GM23338 (cell line): Measurements from ENCODE around the gene INPP4A. TPM values are rescaled to one million over a fixed set of nuclear protein-coding genes. Genes with fewer than 3 reads are reported as not detected.

ENCODE experiments used
- ATAC-seq: fragments of 200-7000 bp; cut with Tn5 transposase; 3 replicates; pipeline ENCODE4 v1.9.1; 2020
- DNase-seq: peaks from one replicate; pipeline ENCODE4 v3.0.0-alpha.2; 2015; ENCODE audit warnings: low spot score
- H2AFZ ChIP-seq: fragments of 200-600 bp; sonication (generic); 2 replicates; pipeline ENCODE4 v1.8.0; 2016; ENCODE audit warnings: antibody characterized with exemption, mild to moderate bottlenecking, moderate library complexity
- H3F3A ChIP-seq: fragments of 200-600 bp; sonication (generic); replicated peaks from 2 replicates; pipeline ENCODE4 v1.8.0; 2017; ENCODE audit warnings: antibody characterized with exemption, mixed run types, low read depth
- H3K27ac ChIP-seq: fragments of 200-600 bp; sonication (generic); 2 replicates; pipeline ENCODE4 v1.6.1; 2016; ENCODE audit warnings: low read depth
- H3K27me3 ChIP-seq: fragments of 200-600 bp; sonication (generic); 2 replicates; pipeline ENCODE4 v1.8.0; 2016; ENCODE audit warnings: mild to moderate bottlenecking, mixed run types, moderate library complexity; ENCODE audit not compliant: insufficient read depth
- H3K36me3 ChIP-seq: fragments of 200-600 bp; sonication (generic); 2 replicates; pipeline ENCODE4 v1.8.0; 2016; ENCODE audit warnings: mild to moderate bottlenecking; ENCODE audit not compliant: insufficient read depth
- H3K4me1 ChIP-seq: fragments of 200-600 bp; sonication (generic); 2 replicates; pipeline ENCODE4 v1.8.0; 2016; ENCODE audit warnings: mild to moderate bottlenecking, moderate library complexity; ENCODE audit not compliant: insufficient read depth
- H3K4me2 ChIP-seq: fragments of 200-600 bp; sonication (generic); 2 replicates; pipeline ENCODE4 v1.7.1; 2017; ENCODE audit warnings: mixed run types
- H3K4me3 ChIP-seq: fragments of 200-600 bp; sonication (generic); 2 replicates; pipeline ENCODE4 v1.6.1; 2016; ENCODE audit warnings: mixed run types
- H3K79me2 ChIP-seq: fragments of 200-600 bp; sonication (generic); replicated peaks from 2 replicates; pipeline ENCODE4 v1.8.0; 2017; ENCODE audit warnings: mild to moderate bottlenecking; ENCODE audit not compliant: insufficient read depth
- H3K9me2 ChIP-seq: fragments of 200-600 bp; sonication (generic); 2 replicates; pipeline ENCODE4 v1.8.0; 2017; ENCODE audit not compliant: insufficient read depth
- H4K20me1 ChIP-seq: fragments of 200-600 bp; sonication (generic); replicated peaks from 2 replicates; pipeline ENCODE4 v1.8.0; 2017; ENCODE audit warnings: mild to moderate bottlenecking; ENCODE audit not compliant: insufficient read depth
- H3K27ac Mint-ChIP-seq: 2 replicates; pipeline ENCODE4 v1.8.0; 2020; ENCODE audit warnings: inconsistent platforms, mild to moderate bottlenecking, moderate library complexity, mixed read lengths
- H3K27me3 Mint-ChIP-seq: 3 replicates; pipeline ENCODE4 v1.8.0; 2022; ENCODE audit warnings: low read depth, mild to moderate bottlenecking, moderate library complexity, mixed read lengths, inconsistent platforms; ENCODE audit not compliant: insufficient read depth, poor library complexity
- H3K36me3 Mint-ChIP-seq: 3 replicates; pipeline ENCODE4 v1.8.0; 2021; ENCODE audit warnings: low read depth, mild to moderate bottlenecking, inconsistent platforms, moderate library complexity, mixed read lengths
- H3K4me1 Mint-ChIP-seq: 3 replicates; pipeline ENCODE4 v1.8.0; 2020; ENCODE audit warnings: mild to moderate bottlenecking, inconsistent platforms, mixed read lengths
- H3K4me3 Mint-ChIP-seq: 3 replicates; pipeline ENCODE4 v1.8.0; 2021; ENCODE audit warnings: moderate library complexity, mild to moderate bottlenecking, inconsistent platforms, mixed read lengths
- H3K9me3 Mint-ChIP-seq: 3 replicates; pipeline ENCODE4 v1.8.0; 2020; ENCODE audit warnings: moderate library complexity, mild to moderate bottlenecking, inconsistent platforms, mixed read lengths
- CREB1 ChIP-seq: fragments of 250-450 bp; sonication (Bioruptor Pico); IDR thresholded peaks from 2 replicates; pipeline ENCODE4 v1.5.0; 2020; ENCODE audit warnings: low read depth, mild to moderate bottlenecking, moderate library complexity
- ETS1 ChIP-seq: IDR thresholded peaks from 2 replicates; pipeline ENCODE4 v1.6.1; 2016; ENCODE audit warnings: antibody characterized with exemption
- ZNF114 ChIP-seq: fragments of 250-450 bp; sonication (Bioruptor Pico); IDR thresholded peaks from 2 replicates; pipeline ENCODE4 v1.5.0; 2020; ENCODE audit warnings: mild to moderate bottlenecking, moderate library complexity
- polyA plus RNA-seq: library from polyadenylated mRNA; unstranded; fragments of >200 nt; fragmentation: Nextera tagmentation; extraction: Ambion mirVana; gene quantifications from 2 replicates; pipeline ENCODE4 v1.2.1, GENCODE V29; 2016
- total RNA-seq: library from RNA; depleted of rRNA; stranded (reverse); fragments of >200 nt; shearing (Covaris generic); gene quantifications from 2 replicates; pipeline ENCODE4 v1.2.3, GENCODE V29; 2014
- TF ChIP-seq, protein P1 (sequence below): IDR thresholded peaks from one replicate; pipeline ENCODE4 v1.6.1; 2018; ENCODE audit warnings: antibody characterized with exemption; ENCODE audit not compliant: unreplicated experiment
- TF ChIP-seq, protein P2 (sequence below), 2 experiments: fragments of 200-600 bp in 1 of 2; sonication (generic) in 1 of 2; conservative IDR thresholded peaks; 2 replicates each; pipeline versions ENCODE4 v1.5.1 to v1.6.1; 2016 to 2017; ENCODE audit warnings: antibody characterized with exemption in 2 of 2, low read depth in 2 of 2, mild to moderate bottlenecking in 2 of 2, moderate library complexity in 1 of 2

INPP4A gene
- total and polyA plus RNA-seq, 2 experiments from 2014 or later, result 8.5 to 36.9 TPM

DNA sequence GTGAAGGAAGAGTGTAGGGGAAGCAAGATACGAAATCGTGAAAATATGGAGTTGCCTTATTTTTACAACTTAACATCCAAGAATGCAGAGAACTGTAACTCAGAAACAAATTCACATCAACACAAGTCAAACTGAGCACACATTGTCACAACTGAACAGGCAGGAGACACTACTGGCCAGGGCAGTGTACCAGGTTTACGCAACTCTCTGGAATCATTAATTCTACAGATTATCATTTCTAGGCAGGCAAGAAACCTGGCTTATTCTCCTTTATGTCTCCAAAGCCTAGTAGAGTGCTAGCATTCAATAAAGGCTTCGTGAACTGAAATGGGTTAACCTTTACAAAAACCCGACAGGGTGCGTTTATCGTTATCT is 163.1 kb downstream of the INPP4A start (continued):
- TF ChIP-seq ZNF114 (CRISPR knock-in tag) (no peak), CREB1 (CRISPR knock-in tag) (no peak), ETS1 (no peak)
- TF ChIP-seq, protein P1, sequence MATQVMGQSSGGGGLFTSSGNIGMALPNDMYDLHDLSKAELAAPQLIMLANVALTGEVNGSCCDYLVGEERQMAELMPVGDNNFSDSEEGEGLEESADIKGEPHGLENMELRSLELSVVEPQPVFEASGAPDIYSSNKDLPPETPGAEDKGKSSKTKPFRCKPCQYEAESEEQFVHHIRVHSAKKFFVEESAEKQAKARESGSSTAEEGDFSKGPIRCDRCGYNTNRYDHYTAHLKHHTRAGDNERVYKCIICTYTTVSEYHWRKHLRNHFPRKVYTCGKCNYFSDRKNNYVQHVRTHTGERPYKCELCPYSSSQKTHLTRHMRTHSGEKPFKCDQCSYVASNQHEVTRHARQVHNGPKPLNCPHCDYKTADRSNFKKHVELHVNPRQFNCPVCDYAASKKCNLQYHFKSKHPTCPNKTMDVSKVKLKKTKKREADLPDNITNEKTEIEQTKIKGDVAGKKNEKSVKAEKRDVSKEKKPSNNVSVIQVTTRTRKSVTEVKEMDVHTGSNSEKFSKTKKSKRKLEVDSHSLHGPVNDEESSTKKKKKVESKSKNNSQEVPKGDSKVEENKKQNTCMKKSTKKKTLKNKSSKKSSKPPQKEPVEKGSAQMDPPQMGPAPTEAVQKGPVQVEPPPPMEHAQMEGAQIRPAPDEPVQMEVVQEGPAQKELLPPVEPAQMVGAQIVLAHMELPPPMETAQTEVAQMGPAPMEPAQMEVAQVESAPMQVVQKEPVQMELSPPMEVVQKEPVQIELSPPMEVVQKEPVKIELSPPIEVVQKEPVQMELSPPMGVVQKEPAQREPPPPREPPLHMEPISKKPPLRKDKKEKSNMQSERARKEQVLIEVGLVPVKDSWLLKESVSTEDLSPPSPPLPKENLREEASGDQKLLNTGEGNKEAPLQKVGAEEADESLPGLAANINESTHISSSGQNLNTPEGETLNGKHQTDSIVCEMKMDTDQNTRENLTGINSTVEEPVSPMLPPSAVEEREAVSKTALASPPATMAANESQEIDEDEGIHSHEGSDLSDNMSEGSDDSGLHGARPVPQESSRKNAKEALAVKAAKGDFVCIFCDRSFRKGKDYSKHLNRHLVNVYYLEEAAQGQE, result no peak
- TF ChIP-seq, protein P2, sequence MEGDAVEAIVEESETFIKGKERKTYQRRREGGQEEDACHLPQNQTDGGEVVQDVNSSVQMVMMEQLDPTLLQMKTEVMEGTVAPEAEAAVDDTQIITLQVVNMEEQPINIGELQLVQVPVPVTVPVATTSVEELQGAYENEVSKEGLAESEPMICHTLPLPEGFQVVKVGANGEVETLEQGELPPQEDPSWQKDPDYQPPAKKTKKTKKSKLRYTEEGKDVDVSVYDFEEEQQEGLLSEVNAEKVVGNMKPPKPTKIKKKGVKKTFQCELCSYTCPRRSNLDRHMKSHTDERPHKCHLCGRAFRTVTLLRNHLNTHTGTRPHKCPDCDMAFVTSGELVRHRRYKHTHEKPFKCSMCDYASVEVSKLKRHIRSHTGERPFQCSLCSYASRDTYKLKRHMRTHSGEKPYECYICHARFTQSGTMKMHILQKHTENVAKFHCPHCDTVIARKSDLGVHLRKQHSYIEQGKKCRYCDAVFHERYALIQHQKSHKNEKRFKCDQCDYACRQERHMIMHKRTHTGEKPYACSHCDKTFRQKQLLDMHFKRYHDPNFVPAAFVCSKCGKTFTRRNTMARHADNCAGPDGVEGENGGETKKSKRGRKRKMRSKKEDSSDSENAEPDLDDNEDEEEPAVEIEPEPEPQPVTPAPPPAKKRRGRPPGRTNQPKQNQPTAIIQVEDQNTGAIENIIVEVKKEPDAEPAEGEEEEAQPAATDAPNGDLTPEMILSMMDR (conservative IDR thresholded peaks at IDR 0.05; ENCODE audit: low read depth in 2 of 2), result no peak

DNA sequence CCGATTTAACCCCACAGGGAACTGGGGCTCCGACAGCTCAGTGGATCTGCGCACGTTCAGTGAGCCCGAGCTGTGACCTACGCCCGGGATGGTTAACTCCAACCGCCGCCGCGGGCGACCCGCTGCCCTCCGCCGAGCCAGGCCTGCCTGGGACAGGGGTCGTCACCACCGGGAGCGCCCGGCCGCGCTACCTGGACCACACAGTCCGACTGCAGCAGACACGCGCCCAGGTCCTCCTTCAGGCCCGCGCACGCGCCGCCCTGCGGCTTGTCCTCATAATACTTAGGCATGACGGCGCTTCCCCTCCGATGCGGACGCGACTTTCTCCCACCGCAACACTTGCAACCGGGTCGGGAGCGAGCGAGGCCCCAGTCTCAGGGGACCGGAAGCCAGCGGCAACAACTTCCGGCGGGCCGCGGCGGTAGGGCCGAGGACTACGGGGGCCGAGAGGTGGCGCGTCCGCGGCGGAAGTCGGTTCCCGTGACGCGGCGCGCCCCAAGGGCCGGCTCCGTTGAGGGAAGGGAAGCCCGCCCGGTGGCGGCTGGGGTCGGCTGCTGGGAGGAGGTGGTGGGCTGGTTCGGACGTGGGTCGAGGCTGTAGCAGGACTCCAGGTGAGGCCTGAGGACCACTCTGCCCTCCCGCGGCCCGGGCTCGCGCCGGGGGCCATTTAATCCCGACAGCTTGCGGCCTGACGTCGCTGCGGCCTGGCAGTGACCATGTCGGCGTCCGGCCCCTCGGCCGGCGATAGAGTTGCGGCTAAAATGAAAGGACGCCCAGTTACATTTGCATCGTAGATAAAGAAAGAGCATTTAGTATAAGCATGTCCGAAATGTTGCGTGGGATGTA is 163.7 kb downstream of the INPP4A start, which contains the start of the genes COA5 and UNC50:
Gene COA5 (minus strand): TSS at position 397 of the 846 bp plus-strand sequence. CDS start 107 bp downstream, at position 290.
Gene UNC50 (plus strand): TSS at position 474 of the 846 bp plus-strand sequence. CDS start 1,171 bp downstream, outside the sequence.
- peak within 1 kb of the TSS; percentile 96 for H3K4me3 ChIP-seq
- H3F3A ChIP-seq, result peaks cover 3% of the 10 kb centered on the region
- peaks cover 60% of the 10 kb centered on the region for H3K79me2 ChIP-seq
- no peaks in the 10 kb centered on the region for H3K9me2 ChIP-seq
- H3K27ac ChIP-seq, result peak within 1 kb of the TSS; percentile 95
- peaks cover 8% of the 10 kb centered on the region for H4K20me1 ChIP-seq
- peak within 1 kb of the TSS; percentile 95 for H3K27ac Mint-ChIP-seq
- ATAC-seq (peak; percentile 93), DNase-seq (peak; percentile 94)
- peaks cover 12% of the 10 kb centered on the region; the same call in 1 of the 2 replicates for H3K36me3 ChIP-seq
- peaks cover 6% of the 10 kb centered on the region for H3K27me3 Mint-ChIP-seq
- H3K4me3 Mint-ChIP-seq, result peak within 1 kb of the TSS; percentile 86
- H3K27me3 ChIP-seq, result no peaks in the 10 kb centered on the region
- peaks cover 17% of the 10 kb centered on the region for H3K4me1 ChIP-seq
- peaks cover 30% of the 10 kb centered on the region for H3K36me3 Mint-ChIP-seq
- H3K9me3 Mint-ChIP-seq, result no peaks in the 10 kb centered on the region; the same call in 2 of the 3 replicates
- H3K4me2 ChIP-seq, result peak within 1 kb of the TSS; percentile 98
- H3K4me1 Mint-ChIP-seq, result peaks cover 14% of the 10 kb centered on the region
- peak within 1 kb of the TSS; percentile 98 for H2AFZ ChIP-seq
- peak; percentile 83 for TF ChIP-seq ETS1
- TF ChIP-seq, protein P1, result no peak
